Adipocyte (in vitro differentiated cells): ENCODE data around the gene MEIKIN.

ENCODE experiments used
- DNase-seq: peaks from one replicate; pipeline ENCODE4 v3.0.0-alpha.2; 2015; ENCODE audit warnings: low read depth
- H3K27me3 ChIP-seq: replicated peaks from 2 replicates; pipeline ENCODE4 v1.7.0; 2013; ENCODE audit warnings: mild to moderate bottlenecking, low read length, moderate library complexity; ENCODE audit not compliant: control insufficient read depth, insufficient read depth
- H3K36me3 ChIP-seq: 2 replicates; pipeline ENCODE4 v1.7.0; 2013; ENCODE audit warnings: low read length, mild to moderate bottlenecking, moderate library complexity; ENCODE audit not compliant: control insufficient read depth, insufficient read depth, severe bottlenecking
- H3K4me1 ChIP-seq: 2 replicates; pipeline ENCODE4 v1.7.0; 2013; ENCODE audit warnings: mild to moderate bottlenecking, low read length, moderate library complexity; ENCODE audit not compliant: control insufficient read depth, insufficient read depth
- H3K4me3 ChIP-seq: 2 replicates; pipeline ENCODE4 v1.7.0; 2013; ENCODE audit warnings: mild to moderate bottlenecking, low read length, moderate library complexity
- H3K9ac ChIP-seq: 2 replicates; pipeline ENCODE4 v1.7.0; 2013; ENCODE audit warnings: mild to moderate bottlenecking, low read length, moderate library complexity
- H3K9me3 ChIP-seq: 2 replicates; pipeline ENCODE4 v1.7.0; 2013; ENCODE audit warnings: mild to moderate bottlenecking, low read length, moderate library complexity; ENCODE audit not compliant: control insufficient read depth

The MEIKIN gene, protein sequence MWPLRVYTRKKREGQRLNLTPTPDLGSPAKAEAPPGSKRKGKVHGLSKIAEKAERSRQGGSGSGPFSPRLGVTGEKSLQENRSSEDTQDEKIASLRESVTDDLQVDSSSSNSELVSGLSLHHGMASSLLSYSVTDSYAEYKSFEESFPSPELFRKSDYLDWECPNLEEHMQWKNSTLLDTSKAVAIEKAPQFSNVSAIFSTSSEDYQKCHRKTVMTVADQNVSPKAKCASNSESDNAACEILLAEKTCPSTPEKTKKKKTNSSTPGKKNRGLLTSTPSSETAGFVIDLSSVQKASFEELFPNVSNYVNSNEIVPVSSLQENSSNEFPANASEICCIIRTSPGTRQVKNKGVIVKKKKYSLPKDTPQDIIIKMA

DNA sequence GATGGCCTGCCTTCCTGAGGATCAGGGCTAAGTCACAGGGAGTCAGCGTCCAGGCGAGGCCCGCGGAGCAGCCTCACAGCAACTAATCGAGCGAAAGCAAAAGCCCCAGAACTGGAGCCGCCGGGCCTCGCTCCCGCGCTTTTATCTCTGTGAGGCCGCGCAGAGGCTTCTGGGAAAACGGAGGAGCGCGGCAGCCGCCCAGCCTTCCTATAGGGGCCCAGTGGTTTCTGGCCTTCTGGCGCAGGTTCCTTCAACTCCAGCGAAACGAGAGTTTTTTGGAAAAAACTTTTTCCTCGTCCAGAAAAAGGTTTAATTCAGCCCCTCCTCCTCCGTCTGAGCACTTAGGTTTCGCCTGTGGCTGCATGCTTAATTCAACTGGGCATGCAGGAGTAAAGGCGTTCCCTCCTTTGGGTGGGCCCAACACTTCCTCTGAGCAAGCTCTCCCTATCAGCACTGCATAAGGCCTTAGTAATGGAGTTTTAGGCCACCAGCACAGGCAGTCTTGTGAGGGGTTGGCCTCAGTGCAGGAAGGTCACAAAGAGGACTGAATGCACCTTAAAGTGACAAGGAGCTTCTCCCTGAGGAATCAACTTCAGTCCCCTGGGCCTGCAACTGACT, at the start of gene MEIKIN:
TSS of gene MEIKIN (minus strand) at position 113 of the 618 bp plus-strand sequence. CDS start 158 bp downstream, outside the sequence.
- no peak for DNase-seq
- H3K36me3 ChIP-seq, result no peaks in the 10 kb centered on the region
- no peaks in the 10 kb centered on the region for H3K9me3 ChIP-seq
- no peak within 1 kb of the TSS for H3K4me3 ChIP-seq
- no peak within 1 kb of the TSS for H3K9ac ChIP-seq
- H3K27me3 ChIP-seq, result no peaks in the 10 kb centered on the region
- no peaks in the 10 kb centered on the region for H3K4me1 ChIP-seq

DNA sequence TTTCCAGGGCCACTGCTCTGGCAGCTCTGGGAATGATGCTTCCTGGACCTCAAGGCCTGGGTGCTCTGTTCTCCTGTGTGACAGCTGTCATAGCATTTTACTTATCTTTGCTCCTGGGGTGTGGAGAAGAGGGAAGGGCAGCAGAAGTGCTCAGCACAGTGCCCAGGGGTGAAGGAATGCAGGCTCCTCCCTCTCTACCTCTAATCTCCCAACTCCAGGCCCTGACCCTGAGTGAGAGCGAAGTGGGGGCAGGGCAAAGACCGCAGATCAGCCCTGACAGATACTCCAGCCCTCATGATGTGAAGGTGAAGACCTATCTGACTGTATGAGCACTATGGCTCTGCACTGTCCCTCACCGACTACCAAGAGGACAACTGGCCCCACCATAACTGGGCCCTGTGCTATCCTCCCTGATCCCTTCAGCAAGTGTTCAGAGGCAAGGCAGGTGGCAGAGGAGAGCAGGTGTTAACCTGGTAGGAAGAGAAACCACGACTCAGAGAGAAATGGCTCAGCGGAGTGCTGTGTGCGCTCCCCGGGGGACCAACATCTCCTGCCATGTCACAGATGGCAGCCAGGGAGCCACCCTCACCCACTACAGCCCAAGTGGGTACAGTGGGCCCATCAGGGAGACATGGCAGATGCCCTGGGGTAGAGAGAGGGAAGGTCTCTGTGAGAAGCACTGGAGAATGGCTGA, 49.2 kb upstream of the MEIKIN start:
- Histone ChIP-seq H3K4me3 (no peak overlapping the region), H3K36me3 (no peaks in the 10 kb centered on the region), H3K4me1 (peaks cover 6% of the 10 kb centered on the region), H3K9ac (no peak overlapping the region), H3K9me3 (no peaks in the 10 kb centered on the region), H3K27me3 (peaks cover 36% of the 10 kb centered on the region)
- DNase-seq, result no peak

GRCh38 chr5:131994090-131994489, 48.6 kb upstream of the MEIKIN start:
- no peak overlapping the region for H3K4me3 ChIP-seq
- H3K4me1 ChIP-seq, result peaks cover 1% of the 10 kb centered on the region
- no peaks in the 10 kb centered on the region for H3K36me3 ChIP-seq
- DNase-seq, result no peak
- H3K9ac ChIP-seq, result no peak overlapping the region
- H3K27me3 ChIP-seq, result peaks cover 36% of the 10 kb centered on the region
- no peaks in the 10 kb centered on the region for H3K9me3 ChIP-seq

- no peaks in the 10 kb centered on the region for H3K4me1 ChIP-seq
- no peaks in the 10 kb centered on the region for H3K36me3 ChIP-seq
- no peaks in the 10 kb centered on the region for H3K9me3 ChIP-seq
- H3K9ac ChIP-seq, result no peak overlapping the region
- H3K4me3 ChIP-seq, result no peak overlapping the region
- DNase-seq, result no peak
- H3K27me3 ChIP-seq, result peaks cover 36% of the 10 kb centered on the region
Measured at GRCh38 chr5:131993676-131994075, 48.2 kb upstream of the MEIKIN start.

- H3K27me3 ChIP-seq, result peaks cover 28% of the 10 kb centered on the region
- no peak for DNase-seq
Measured at GRCh38 chr5:131992370-131992769, 46.9 kb upstream of the MEIKIN start.

GRCh38 chr5:131991593-131992324, 46.3 kb upstream of the MEIKIN start:
- peaks cover 28% of the 10 kb centered on the region for H3K27me3 ChIP-seq
- H3K9ac ChIP-seq, result no peak overlapping the region
- no peak overlapping the region for H3K4me3 ChIP-seq
- no peaks in the 10 kb centered on the region for H3K9me3 ChIP-seq
- DNase-seq, result no peak
- no peaks in the 10 kb centered on the region for H3K36me3 ChIP-seq
- no peaks in the 10 kb centered on the region for H3K4me1 ChIP-seq

More at GRCh38 chr5:131992370-131992769, 46.9 kb upstream of the MEIKIN start:
- Histone ChIP-seq H3K9me3 (no peaks in the 10 kb centered on the region), H3K9ac (no peak overlapping the region), H3K4me1 (no peaks in the 10 kb centered on the region), H3K36me3 (no peaks in the 10 kb centered on the region), H3K4me3 (no peak overlapping the region)

DNA sequence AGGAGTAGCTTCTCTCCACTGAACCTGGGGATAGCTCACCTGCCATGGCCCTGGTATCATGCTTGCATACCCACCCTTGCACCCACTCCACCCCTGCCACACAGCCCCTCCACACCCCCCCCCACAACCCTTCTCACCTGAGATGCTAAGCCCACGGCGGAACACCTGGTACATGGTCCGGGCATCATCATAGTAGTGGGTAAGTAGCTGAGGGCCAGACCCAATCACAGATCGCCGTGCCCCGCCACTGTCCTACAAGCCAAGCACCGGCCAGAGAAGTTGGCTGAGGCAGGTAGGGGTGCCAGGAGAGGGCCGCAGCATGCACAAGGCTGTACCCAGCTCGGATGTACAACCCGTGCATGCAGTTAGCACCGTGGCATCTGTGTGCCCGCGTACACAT, 45.3 kb upstream of the MEIKIN start:
- Histone ChIP-seq H3K4me1 (no peaks in the 10 kb centered on the region), H3K9ac (no peak overlapping the region), H3K9me3 (no peaks in the 10 kb centered on the region), H3K4me3 (no peak overlapping the region), H3K36me3 (no peaks in the 10 kb centered on the region), H3K27me3 (peaks cover 28% of the 10 kb centered on the region)
- no peak for DNase-seq

GRCh38 chr5:131988601-131989000, 43.1 kb upstream of the MEIKIN start:
- H3K4me3 ChIP-seq, result no peak overlapping the region
- H3K9me3 ChIP-seq, result no peaks in the 10 kb centered on the region
- H3K4me1 ChIP-seq, result peaks cover 14% of the 10 kb centered on the region
- no peaks in the 10 kb centered on the region for H3K36me3 ChIP-seq
- peaks cover 19% of the 10 kb centered on the region for H3K27me3 ChIP-seq
- no peak overlapping the region for H3K9ac ChIP-seq
- DNase-seq, result no peak

GRCh38 chr5:131987251-131987650, 41.8 kb upstream of the MEIKIN start:
- H3K27me3 ChIP-seq, result peaks cover 12% of the 10 kb centered on the region
- no peaks in the 10 kb centered on the region for H3K36me3 ChIP-seq
- no peaks in the 10 kb centered on the region for H3K9me3 ChIP-seq
- peaks cover 17% of the 10 kb centered on the region for H3K4me1 ChIP-seq
- no peak overlapping the region for H3K9ac ChIP-seq
- DNase-seq, result no peak
- H3K4me3 ChIP-seq, result no peak overlapping the region

DNA sequence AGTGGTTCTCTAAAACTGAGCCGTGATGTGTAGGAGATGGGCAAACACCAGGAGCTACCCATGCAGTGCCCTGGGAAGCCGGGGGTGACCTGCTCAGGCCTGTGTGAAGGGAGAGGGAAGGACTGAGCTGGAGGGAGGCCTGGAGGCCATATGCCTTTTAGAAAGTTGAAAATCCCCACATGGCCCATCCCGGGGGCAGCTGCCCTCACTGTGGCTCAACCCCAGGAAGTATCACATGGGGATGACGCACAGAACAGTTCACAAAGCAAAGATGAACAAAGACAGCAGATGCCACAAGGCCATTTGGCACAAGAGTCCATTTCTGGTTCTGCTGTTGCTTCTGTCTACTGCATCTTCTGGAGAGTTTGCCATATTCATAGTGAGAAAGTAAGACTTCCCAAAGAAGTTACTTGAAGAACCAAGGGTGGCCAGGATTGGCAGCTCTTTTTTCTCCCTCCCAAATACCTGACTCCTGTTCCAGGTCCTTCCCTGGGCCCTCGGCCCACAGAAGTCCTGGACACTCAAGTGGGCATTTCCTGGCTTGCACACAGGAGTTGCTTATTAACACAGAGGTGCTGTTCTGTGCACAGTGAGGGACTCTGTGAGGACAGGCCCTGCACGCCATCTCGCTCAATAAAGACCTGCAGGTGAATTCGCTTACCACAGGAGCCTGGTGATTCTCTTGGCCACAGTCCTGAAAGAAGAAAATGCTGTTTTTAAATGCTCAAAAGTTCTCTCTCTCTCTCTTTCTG, 40.9 kb upstream of the MEIKIN start:
- Histone ChIP-seq H3K4me3 (no peak overlapping the region), H3K4me1 (peaks cover 17% of the 10 kb centered on the region), H3K9me3 (no peaks in the 10 kb centered on the region), H3K27me3 (peaks cover 5% of the 10 kb centered on the region), H3K9ac (no peak overlapping the region), H3K36me3 (no peaks in the 10 kb centered on the region)
- DNase-seq, result no peak
